NCI-H226 (cell line): Measurements from ENCODE around the gene KIAA1614.

ENCODE experiments used
- DNase-seq: peaks from one replicate; pipeline ENCODE4 v3.0.0-alpha.2; 2015

Gene KIAA1614

DNA sequence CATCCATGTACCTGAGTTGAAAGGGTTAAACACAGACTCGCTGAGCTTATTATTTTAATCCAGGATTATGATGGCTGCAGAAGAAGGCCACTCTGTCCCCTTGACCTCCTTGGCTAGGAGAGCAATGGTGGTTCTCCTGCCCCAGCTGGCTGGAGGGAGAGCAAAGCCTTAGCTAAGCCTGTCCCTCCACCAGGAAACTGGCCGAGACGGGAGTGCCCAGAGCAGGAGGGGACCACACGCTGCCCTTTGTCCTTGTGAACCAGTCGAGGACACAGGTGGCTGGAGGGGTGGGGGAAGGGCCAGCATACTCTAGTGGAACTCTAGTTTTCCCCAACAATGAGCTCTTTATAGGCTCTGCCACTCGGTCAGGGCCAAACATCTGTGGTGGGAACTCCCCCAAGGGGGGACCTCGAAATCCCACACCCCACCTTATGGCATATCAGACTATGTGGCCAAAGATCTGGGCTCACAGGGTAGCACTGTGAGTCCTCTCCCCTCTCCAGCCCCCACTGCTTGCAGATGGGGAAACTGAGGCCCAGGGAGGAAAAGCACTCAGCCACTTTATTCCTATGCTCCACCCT, 12.9 kb downstream of the KIAA1614 start:
- no peak for DNase-seq

DNA sequence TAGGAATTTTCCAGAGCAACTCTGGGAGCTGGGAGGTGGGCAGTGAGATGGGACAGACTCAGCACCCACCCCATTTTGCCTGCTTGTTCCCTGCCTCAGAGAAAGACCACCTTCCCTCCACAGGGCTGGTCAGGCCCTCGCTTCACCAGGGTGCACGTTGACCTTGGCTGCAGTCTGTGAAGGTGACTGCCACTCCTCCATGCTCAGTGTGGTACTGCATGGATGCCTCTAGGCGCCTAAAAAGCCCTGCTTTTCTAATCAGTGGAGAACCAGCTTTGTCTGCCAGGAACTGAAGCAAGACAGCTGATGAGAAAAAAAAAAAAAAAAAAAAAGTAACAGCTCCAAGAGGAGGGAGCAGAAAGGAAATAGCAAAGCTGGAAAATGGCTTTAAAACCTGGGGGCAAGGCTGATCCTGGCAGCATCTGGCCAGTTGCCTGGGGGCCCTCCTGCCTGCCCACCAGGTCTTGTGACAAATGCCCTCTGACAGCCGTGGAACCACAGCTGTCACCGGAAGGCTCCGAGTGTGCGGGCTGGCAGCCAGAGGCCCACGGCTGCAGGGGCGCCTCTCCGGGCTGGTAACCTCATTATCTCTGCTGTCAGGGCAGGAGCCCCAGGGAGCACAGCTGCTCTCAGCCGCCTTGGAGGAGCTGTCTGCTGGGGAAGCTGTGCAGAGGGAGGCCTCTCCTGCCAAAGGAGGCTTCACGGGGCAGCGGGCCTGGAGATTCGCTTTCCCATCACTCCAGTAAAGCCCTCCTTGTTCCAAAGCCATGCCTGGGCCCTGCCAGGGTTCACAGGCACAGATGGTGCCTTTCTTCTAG, 13.7 kb downstream of the KIAA1614 start:
- DNase-seq: no peak

DNA sequence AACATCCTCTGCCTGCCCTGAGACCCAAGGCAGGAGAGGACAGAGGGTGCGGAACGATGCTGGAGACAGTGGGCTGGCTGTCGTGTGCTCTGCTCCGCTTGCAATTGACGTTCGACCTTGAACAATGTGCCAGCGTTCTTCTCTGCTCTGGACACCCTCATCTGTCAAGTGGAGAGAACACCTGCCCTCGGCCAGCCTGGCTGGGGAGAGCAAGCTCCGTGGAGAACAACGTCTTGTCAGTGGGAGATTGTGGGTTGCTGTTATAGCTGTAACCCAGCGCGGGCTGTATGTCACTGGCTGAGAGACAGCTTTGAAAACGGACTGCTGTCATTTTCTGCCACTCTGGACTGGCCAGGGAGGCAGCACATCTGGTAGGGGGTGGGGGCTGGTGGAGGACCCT, 14.7 kb downstream of the KIAA1614 start:
- DNase-seq: no peak

DNA sequence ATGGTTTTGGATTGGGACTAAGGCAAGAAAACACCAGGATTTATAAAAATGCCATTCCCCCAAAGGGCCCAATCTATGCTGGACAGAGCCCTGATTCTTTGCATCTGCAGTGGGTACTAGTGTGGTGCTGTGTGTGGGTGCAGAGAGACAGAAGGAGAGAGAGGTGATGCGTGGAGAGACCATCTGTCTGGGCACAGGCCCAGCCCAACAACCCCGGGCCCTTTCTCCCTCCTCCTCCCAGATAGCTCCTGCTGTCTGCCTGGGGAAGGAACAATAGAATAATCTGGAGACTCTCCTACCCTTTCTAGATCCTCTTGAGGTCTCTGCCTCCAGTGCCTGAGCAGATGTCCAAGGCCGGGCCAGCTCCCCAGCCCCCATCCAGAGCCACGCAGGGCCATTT, 15.1 kb downstream of the KIAA1614 start:
- DNase-seq: no peak

DNA sequence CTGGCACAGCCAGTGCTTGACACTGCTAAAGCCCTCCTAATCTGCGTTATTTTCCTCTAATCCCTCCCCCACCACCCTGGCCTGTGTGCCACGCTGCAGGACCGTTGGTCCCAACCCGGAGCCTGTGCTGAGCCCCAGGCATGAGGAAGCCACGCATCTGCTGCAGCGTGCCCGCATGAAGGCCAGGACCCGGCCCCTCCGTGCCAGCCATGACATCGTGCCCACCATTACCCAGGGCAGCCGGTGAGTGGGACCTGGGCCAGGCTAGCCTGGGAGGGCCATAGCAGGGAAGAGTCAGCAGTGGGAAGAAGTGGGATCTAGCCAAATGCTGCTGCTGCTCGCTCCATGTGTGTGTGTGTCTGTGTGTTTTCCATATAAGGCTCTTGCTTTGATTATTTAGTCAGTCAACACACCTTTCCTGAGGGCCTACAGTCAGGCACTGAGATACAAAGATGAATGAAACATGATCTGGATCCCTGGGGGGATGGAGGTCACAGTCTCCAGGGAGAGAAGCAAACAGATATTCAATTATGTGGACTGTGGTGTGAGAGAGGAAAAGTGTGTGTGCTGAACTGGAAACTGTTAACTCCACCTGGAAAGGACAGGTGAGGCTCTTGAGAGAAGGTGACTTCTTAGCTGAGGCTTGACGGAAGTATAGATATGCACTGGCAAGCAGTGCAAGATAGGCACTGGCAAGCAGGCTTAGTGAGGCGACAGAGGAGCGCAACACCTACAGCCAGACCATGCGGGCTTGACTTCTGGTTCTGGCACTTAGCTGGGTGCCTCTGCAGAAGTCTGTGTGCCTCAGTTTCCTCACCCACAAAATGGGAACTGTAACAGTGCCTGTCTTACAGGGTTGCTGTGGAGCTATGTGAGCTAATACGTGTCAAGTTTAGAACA, 15.9 kb downstream of the KIAA1614 start:
- no peak for DNase-seq

DNA sequence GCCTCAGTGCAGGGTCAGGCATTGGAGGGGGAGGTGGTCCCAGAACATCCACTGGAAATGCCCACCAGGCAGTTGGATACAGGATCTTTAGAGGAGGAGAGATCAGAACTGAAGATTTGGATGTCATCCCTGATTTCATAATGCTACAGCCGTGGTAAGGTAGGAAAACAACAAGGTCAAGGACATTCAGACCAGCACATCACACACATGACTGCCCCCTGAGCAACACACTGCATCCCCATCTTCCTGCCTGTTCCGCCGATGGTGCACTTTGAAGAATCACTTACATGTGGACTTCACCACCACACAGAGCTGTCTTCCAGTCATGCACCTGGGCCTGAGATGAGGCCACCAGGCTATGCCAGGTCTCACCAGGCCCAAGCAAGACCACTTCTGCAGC, 16.7 kb downstream of the KIAA1614 start:
- no peak for DNase-seq

DNA sequence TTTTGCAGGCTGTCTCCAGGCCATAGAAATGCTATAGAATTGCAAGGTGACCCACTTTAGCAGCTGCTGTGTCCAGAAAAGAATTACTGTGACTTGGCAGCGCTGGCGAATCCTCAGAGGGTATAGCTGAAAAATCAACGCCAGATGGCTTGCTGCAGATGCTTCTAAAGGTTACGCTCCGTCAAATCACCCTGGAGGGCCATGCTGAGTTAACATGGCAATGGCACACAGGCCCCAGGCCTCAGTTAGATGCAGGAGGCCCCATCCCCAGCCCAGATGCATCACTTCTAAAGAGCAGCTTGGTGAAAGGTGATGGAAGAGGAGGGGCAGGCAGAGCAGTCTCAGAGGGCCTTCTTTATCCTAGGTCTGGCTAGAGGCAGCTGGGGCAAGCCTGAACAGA, 18.0 kb downstream of the KIAA1614 start:
- DNase-seq: no peak

DNA sequence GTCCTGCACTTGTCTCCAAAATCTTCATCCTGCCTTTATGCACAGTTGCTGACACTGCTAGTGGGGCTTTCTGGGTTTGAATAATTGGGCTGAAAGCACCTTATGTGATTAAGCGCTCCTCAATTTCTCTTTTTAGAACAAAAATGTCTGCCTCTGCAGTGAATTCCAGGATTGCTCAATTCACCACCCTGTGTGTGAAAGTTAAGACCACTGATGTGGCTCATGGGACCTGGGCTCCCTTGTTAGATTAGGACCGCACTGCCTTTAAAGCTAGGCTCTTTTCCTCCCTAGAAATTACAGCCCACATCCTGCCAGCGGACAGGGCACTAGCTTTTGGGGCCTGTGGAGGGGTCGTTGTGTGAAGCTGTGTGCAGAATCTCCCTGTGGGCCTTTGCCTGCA, 18.8 kb downstream of the KIAA1614 start:
- no peak for DNase-seq

DNA sequence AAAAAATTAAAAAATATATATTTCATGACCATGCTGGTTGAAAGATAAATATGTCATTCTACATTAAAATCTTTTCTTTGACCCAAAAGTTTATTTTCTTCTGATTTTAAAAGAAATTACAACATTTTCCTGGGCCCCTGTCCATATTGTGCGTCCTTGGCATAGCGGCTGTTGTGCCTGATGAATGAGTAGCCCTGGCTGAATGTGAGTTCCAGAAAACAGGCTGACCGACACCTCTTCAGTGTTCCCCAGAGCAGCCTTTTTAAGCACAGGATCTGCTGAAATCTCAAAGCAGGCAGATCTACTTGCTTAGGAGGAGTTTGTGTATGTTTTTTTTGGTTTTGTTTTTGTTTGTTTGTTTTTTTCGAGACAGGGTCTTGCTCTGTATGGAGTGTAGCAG, 19.7 kb downstream of the KIAA1614 start:
- DNase-seq: no peak

DNA sequence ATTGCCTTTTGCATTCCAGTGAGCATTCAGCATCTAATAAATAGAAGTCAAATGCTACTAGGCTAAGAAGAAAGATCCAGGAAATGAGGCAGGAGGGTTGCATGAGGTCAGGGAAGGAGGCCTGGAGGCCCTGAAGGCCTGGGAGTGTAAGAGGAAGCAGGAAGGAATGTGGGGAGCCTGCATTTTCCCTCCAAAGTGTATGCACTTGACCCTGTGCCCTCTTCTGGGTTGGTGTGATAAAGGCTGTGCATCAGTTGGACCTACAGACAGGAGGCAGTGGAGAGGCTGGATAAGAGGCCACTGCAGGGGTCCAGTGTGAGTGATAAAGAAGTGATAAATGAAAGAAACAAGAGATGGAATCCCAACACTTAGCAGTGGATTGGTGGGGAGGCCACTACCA, 20.4 kb downstream of the KIAA1614 start:
- no peak for DNase-seq

DNA sequence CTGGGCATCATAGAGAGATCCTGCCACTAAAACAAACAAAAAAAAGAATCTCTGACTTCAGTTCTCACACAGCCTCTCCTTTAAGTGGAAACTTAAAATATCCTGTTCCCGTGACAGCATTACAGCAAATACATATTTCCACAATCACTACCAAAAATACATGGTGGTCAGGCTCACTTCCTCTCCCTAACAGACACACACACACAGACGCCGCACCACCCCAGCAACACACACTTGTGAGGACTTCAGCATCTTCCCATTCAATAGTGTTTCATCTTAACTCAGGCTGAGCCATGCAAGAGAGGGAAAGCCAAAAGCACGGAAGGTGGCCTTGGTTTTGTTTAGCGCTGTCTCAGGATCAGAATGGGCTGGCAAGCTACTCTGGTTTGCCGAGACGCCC, 21.9 kb downstream of the KIAA1614 start:
- no peak for DNase-seq

DNA sequence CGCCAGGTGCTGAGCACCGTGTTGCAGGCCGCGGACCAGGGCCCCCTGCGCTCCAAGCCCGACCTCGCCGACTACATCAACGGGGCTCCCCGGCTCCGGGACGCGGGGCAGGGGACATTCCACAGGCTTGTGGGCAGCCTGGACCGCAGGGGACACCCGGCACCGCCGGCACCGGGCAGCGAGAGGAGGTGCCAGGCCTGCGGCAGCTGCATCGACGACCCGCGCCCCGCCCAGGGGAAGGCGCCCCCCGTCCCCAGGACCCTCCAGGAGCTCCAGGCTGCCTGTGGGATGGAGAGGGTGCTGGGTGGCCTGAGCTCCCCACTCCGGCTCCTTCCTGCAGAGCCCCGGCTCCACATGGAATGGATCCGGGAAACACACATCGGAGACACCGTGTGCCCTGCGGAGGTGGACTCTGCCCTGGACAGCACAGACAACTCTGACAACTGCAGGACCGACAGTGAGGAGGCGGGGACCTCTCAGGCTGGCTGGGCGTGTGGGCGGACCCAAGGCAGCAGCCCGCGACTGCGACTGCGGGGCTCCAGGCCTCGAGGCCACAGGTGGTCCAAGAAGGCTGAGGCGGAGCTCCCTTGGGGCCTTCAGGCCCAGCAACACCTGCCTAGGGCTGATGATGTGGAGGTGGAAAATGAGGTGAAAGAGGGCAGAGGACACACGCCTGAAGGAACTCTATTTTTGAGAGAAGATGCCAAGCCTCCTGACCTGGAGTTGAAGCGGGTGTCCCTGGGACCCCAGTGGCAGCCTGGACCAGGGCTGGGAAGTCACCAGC, 22.8 kb downstream of the KIAA1614 start:
- no peak for DNase-seq

DNA sequence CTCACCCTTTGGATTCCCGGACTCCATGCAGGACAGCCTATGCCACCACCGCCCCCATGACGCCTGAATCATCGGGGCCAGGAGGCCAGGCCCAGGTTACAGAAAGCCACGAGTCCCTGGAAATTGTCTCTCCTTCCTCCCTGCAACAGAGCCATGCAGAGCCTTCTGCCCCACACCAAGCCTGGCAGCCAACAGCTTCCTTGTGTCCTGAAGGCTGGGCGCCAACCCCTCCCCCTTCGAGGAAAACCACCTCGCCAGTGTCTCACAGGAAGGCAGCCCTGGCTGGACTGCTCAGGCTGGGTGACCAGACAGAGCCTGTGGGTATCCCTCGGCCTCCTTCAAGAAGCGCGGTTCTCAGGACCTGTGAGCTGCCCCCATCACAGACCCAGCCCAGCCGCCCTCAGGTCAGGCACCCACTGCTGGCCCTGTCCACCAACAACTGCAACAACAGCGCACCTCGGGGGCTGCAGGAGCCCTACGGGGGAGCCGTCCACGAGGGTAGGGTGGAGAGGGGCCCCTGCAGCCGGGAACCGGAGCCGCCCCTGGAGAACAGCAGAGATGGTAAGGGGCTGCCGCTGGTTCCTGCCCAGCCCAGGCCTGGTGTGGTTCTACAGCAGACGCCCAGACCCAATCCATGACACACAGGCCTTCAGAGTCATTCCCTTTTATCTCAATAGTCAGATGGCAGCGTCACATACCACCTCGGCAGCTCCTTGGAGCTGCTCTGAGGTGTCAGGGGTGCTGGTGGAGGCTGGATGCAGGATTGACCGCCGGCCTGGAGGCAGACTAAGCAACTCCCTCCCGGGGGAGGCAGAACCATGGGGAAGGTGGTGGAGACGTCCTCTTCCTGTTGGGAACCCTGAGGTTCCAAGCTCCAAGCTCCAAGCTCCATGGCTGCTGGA, 23.7 kb downstream of the KIAA1614 start:
- no peak for DNase-seq

DNA sequence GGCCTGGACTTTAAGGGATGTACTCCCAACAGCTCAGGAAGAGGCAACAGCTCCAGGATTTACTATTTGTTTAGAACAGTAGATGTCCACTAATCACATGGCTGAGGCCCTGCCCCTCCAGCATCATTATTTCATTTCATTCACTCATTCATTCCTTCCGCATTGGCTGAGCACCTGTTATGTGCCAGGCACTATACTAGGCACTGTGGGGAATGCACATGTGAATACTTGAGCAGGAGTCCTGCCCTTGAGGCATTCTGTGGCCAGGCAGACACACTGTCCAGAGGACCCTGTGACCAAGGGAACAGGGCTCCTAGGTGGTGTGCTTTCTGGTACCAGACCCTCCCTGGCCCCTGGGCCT, 24.3 kb downstream of the KIAA1614 start:
- DNase-seq: no peak

DNA sequence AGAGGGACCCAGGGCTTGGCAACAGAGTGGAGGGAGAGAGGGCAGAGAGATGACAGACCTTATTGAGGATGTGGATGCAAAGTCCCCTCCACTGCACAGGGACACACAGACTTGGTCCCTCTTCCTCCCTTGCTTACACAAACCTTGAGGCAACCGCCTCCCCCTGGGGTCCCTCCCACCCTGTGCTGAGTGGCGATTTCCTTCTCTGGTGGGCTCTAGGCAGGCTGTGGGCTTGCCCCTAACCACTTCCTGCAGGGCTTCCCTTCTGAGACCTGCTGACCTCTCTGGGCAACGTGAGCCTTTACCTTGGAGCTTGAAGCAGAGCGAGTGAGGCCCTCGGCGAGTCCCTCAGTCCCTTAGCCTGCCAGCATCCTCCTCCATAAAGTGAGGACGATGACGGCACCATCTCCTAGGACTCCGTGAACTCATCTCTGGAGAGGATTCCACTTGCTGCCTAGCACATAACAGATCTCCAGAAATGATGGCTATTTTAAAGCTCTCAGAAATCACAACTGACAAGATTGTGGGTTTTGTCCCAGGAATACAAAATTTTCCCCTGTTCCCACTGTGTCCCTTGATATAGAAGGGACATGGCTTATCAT, 25.0 kb downstream of the KIAA1614 start:
- no peak for DNase-seq

DNA sequence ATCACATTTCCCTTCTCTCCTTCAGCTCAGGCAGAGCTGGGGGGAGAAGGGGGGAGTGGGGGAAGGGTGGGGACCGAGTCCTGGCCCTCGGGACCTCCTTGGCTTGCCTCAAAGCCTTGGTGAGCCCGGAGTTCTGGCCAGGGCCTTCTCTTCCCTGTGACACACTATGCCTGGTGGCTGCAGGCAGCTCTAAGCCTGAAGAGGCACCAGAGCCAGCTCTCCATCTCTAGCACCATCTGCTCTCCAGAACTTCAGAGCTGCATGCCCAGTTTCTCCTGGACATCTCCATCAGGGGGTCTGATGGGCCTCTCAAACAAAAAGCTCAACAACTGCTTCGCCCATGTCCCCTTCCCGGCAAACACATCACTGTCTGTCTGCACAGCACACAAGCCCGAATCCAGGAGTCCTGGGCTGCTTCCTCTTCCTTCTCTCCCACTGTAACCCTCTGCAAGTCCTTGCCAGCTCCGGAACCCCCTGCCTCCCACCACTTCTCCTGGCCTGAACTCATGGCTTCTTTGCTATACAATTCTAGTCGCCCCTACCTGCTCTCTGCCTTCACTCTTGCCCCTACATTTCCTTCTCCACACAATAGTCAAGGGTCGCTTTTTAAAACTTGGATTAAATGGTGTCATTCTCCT, 26.5 kb downstream of the KIAA1614 start:
- DNase-seq: no peak

DNA sequence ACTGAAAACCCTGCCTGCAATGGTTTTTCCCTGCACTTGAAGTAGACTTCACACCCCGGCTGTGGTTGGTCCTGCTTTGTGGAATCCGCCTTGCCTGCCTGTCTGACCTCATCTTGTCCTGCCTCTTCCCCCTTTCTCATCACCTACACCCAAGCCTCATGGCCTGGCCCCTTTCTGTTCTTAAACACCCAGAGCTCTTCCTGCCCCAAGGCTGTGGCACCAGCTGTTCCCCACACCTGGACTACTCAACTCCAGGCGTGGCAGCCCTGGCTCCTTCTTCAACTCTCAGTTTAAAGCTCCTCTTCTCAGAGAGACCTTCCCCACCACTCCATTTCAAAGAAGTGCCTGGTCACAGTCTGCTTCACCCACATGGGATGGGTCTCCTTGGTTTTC, 27.0 kb downstream of the KIAA1614 start:
- no peak for DNase-seq

DNA sequence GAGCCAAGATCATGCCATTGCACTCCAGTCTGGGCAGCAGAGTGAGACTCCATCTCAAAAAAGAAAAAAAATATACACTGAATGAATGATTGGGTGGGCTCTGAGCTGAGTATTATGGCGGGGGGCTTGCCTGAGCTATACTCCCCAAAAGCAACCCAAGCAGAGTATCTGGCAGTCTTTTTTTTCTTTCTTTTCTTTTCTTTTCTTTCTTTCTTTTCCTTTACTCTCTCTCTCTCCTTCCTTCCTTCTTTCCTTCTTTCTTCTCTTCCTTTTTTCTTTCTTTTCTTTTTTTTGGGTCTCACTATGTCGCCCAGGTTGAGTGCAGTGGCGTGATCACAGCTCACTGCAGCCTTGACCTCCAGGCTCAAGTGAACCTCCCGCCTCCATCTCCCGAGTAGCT, 27.7 kb downstream of the KIAA1614 start:
- DNase-seq: no peak

DNA sequence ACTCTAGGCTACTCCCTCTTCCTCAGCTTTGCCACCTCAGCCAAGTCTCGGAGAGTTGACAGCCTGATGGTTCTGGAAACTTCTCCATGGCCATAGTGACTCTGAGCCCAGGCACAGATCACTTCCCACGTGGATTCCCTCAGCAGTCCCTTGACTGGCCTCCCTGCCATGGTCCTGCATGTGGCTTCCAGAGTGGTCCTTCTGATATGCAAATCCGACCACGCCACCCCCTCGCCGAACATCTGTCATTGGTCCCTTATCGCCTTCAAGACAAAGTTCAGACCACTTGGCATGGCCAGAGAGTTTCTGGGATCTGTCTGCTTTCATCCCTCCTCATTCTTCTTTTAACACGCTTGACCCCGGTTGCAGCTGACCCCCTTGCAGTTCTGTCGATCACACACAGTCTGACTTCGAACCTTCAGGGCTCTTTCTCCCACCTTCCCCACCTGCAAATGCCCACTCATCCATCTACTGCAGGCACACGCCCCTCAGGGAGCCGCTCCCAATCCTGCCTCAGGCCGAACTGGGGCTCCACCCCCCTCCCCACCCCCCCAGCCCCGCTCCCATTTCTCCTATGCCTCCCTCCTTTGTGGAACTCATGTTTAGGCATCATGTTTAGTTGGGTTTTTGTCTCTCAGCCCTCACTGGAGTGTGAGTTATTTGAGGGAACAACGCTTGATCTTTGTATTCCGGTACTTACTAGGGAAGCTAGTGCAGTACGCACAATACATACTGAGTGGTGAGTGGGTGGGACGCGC, 29.0 kb downstream of the KIAA1614 start:
- DNase-seq: no peak

DNA sequence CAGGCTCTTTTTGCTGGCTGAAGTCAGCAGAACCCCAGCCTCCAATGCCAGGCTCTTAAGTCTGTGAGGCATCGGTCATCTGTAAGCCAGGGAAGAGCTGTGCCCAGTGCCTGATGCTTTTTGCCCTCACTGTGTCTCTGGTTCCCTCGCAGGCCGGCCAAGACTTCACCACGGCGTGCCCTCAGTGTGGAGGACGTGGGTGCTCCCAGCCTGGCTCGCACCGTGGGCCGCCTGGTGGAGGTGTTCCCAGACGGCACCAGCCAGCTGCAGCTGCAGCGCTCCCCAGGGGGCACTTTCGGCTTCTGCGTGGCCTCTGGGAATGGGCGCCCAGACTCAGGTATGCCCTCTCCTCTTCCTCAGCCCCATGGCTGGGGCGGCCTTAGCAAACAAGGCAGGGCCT, 32.5 kb downstream of the KIAA1614 start:
- DNase-seq: no peak
